A673 (cell line): ENCODE data around the gene SPINK8. TPM values are rescaled to one million over a fixed set of nuclear protein-coding genes. Genes with fewer than 3 reads are reported as not detected.

Source experiments
- BruUV-seq: library from RNA; stranded (reverse); fragments of 400-500 nt; replicated peaks from 2 replicates; lab custom pipeline; 2021; lab: Mats Ljungman, UMichigan
- CTCF ChIA-PET: fragments of 300-600 bp; sonication (Branson Sonifier 250); formaldehyde crosslinking; loops from one replicate; lab custom pipeline; 2022; ENCODE audit warnings: antibody characterized with exemption; lab: Charles Lee
- POLR2A ChIA-PET: fragments of 300-600 bp; sonication (Branson Sonifier 250); formaldehyde crosslinking; loops from one replicate; lab custom pipeline; 2022; ENCODE audit warnings: antibody characterized with exemption; ENCODE audit not compliant: low non-redundant PET; lab: Charles Lee
- DNase-seq: peaks from one replicate; pipeline ENCODE4 v3.0.0-alpha.2; 2015; ENCODE audit warnings: low spot score
- H3K27ac ChIP-seq: fragments of 200-600 bp; sonication (generic); 2 replicates; pipeline ENCODE4 v1.5.1; 2016; ENCODE audit warnings: mixed run types, low read depth, mild to moderate bottlenecking, mixed read lengths, antibody characterized with exemption, low read length; ENCODE audit not compliant: poor library complexity, severe bottlenecking
- H3K27me3 ChIP-seq: fragments of 200-600 bp; sonication (generic); replicated peaks from 2 replicates; pipeline ENCODE4 v1.6.1; 2017; ENCODE audit warnings: mixed run types, low read depth, mild to moderate bottlenecking, mixed read lengths, antibody characterized with exemption, low read length; ENCODE audit not compliant: insufficient read depth, poor library complexity
- H3K36me3 ChIP-seq: fragments of 200-600 bp; sonication (generic); 2 replicates; pipeline ENCODE4 v1.6.1; 2016; ENCODE audit warnings: mixed run types, mild to moderate bottlenecking, mixed read lengths, antibody characterized with exemption, low read length; ENCODE audit not compliant: insufficient read depth, poor library complexity, severe bottlenecking
- H3K4me1 ChIP-seq: fragments of 200-600 bp; sonication (generic); 2 replicates; pipeline ENCODE4 v1.6.1; 2017; ENCODE audit warnings: mixed run types, mild to moderate bottlenecking, mixed read lengths, antibody characterized with exemption, low read length; ENCODE audit not compliant: insufficient read depth, poor library complexity, severe bottlenecking
- H3K4me3 ChIP-seq: fragments of 200-600 bp; sonication (generic); 2 replicates; pipeline ENCODE4 v1.5.1; 2016; ENCODE audit warnings: low read depth, mixed run types, mild to moderate bottlenecking, mixed read lengths, low read length; ENCODE audit not compliant: poor library complexity, severe bottlenecking
- H3K9me3 ChIP-seq: fragments of 200-600 bp; sonication (generic); 2 replicates; pipeline ENCODE4 v1.6.1; 2016; ENCODE audit warnings: mixed run types, low read depth, mild to moderate bottlenecking, mixed read lengths, antibody characterized with exemption, low read length; ENCODE audit not compliant: poor library complexity, severe bottlenecking
- CTCF ChIP-seq: fragments of 300-800, 200-600 bp; sonication (generic); conservative IDR thresholded peaks from 2 replicates; pipeline ENCODE4 v1.5.1; 2017; ENCODE audit warnings: low read depth, mild to moderate bottlenecking, antibody characterized with exemption, low read length, moderate library complexity, mixed read lengths
- EZH2 ChIP-seq: fragments of 200-600 bp; sonication (generic); IDR thresholded peaks from 2 replicates; pipeline ENCODE4 v1.6.1; 2017; ENCODE audit warnings: borderline replicate concordance, low read depth, mild to moderate bottlenecking, mixed read lengths, antibody characterized with exemption, low read length; ENCODE audit not compliant: poor library complexity, severe bottlenecking
- intact Hi-C: fragments of 100-400 bp; cut with micrococcal nuclease; formaldehyde crosslinking; loops from one replicate; pipeline ENCODE4 v1.10.0; 2022; ENCODE audit not compliant: unreplicated experiment
- total RNA-seq: library from RNA; stranded (reverse); gene quantifications from 2 replicates; pipeline ENCODE4 v1.2.3, GENCODE V29; 2021

The SPINK8 gene
- total RNA-seq, 1 experiment from 2014 or later: not detected

DNA sequence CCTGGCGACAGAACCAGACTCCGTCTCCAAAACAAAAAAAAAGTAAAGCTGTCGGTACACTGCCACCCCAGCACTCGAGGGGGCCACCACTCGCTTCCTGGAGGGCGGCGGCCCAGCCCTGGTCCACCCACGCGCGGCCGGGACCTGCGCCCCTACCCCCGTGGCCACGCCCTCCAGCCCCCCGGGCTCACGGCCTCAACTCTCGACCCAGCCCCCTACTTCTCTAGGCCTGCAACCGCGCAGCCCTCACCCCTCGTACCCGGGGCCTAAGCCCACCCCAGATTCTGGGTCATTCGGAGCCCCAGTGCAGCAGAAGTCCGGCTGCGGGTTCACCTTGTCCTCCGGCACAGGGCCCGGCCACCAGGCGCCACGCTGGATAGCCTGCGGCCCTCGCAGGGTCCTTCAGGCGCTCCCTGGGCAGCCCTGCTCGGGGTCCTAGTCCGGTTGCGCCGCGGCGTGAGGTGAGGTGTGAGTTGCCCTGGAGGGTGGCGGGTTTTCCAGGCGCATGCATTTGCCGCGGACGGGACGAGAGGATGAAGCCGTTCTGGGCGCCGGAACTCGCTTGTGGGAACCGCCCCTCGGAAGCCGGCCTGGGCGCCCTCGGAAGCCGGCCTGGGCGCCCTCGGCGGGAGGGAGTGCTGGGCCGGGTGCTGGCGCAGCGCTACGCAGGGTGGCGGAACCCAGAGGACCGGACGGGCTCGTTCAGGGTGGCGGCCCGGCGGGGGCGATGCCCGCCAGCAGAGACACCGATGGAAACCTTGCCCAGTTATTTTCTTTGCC, 32.3 kb downstream of the SPINK8 start, which contains the start of gene NME6:
Gene NME6, minus strand, starts transcription at position 348 of the 780 bp plus-strand sequence.
- Histone ChIP-seq H3K9me3 (no peaks in the 10 kb centered on the region), H3K4me1 (no peaks in the 10 kb centered on the region), H3K27ac (peak within 1 kb of the TSS; percentile 94), H3K27me3 (no peaks in the 10 kb centered on the region), H3K36me3 (no peaks in the 10 kb centered on the region), H3K4me3 (peak within 1 kb of the TSS; percentile 72)
- CTCF ChIA-PET: no interaction called here
- BruUV-seq: TSS peak; percentile 90
- intact Hi-C loops: no loop called here
- DNase-seq: peak; percentile 82
- no peak for TF ChIP-seq EZH2
- no peak for TF ChIP-seq CTCF
- POLR2A ChIA-PET: no interaction called here

GRCh38 chr3:48299746-48300712, 33.4 kb downstream of the SPINK8 start:
- H3K27me3 ChIP-seq: no peaks in the 10 kb centered on the region
- no peaks in the 10 kb centered on the region for H3K9me3 ChIP-seq
- ChIA-PET POLR2A (no interaction called here), CTCF (no interaction called here)
- H3K36me3 ChIP-seq: no peaks in the 10 kb centered on the region
- no TSS peak for BruUV-seq
- TF ChIP-seq EZH2: no peak
- no peak for TF ChIP-seq CTCF
- H3K27ac ChIP-seq: peak overlapping the region; percentile 94
- intact Hi-C loops: no loop called here
- no peak for DNase-seq
- peak overlapping the region; percentile 72 for H3K4me3 ChIP-seq
- H3K4me1 ChIP-seq: no peaks in the 10 kb centered on the region

DNA sequence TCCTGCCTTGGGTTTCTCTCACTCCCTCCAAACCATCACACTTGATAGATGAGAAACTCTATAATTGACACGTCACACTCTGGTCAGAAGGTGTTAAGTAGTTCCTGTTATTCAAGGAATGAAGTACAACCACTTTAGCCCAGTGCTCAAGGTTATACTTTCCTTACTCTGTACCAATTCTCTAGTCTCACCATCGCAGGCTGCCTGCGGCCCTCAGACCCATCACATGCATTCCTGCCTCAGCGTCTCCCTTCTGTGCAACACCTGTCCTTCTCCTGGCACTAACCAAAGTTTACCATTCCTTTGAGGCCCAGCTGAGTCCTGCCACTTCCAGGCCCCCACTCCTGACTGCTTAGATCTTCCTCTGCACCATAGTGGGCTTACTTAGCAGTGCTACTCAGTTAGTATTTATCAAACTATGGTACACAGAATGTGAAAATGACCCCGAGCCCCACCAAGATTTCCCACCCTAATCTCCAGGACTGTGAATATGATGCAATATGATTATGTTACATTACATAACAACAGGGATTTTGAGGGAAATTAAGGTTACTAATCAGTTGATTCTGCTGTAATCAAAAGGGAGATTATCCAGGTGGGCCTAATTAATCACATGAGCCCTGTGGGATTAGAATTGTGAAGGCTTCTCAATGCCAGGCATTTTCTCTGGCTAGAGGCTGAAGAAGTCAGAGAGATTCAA, 36.2 kb downstream of the SPINK8 start:
- no TSS peak for BruUV-seq

More for the DNA sequence above, 36.2 kb downstream of the SPINK8 start:
- intact Hi-C loops: no loop called here
- Histone ChIP-seq H3K4me1 (no peaks in the 10 kb centered on the region), H3K4me3 (no peak overlapping the region), H3K27ac (no peak overlapping the region), H3K27me3 (no peaks in the 10 kb centered on the region), H3K9me3 (no peaks in the 10 kb centered on the region), H3K36me3 (peaks cover 2% of the 10 kb centered on the region)
- ChIA-PET CTCF (no interaction called here), POLR2A (no interaction called here)
- no peak for DNase-seq
- TF ChIP-seq CTCF (no peak), EZH2 (no peak)
